Panc1 (cell line): ENCODE measurements around the gene YY1AP1.
"Not testable (repeated sequence)": the region's sequence is repeated elsewhere in the genome, so short reads cannot be mapped to it uniquely, and the experiment has no call there.

Experiments used
- CTCF ChIP-seq: fragments of 450-650 bp; IDR thresholded peaks from 2 replicates; pipeline ENCODE4 v1.5.1; 2017; ENCODE audit warnings: mild to moderate bottlenecking
- TCF7L2 ChIP-seq: IDR thresholded peaks from 2 replicates; pipeline ENCODE4 v1.6.1; 2011; ENCODE audit warnings: mild to moderate bottlenecking, low read depth, low read length, inconsistent platforms
- TF ChIP-seq, protein P1 (sequence below), 2 experiments: IDR thresholded peaks; 2 replicates each; pipeline ENCODE4 v1.6.1; 2011 to 2012; ENCODE audit warnings: low read depth in 2 of 2, control low read depth in 1 of 2, low read length in 1 of 2, mild to moderate bottlenecking in 1 of 2, moderate library complexity in 1 of 2; ENCODE audit not compliant: insufficient read depth in 1 of 2

DNA sequence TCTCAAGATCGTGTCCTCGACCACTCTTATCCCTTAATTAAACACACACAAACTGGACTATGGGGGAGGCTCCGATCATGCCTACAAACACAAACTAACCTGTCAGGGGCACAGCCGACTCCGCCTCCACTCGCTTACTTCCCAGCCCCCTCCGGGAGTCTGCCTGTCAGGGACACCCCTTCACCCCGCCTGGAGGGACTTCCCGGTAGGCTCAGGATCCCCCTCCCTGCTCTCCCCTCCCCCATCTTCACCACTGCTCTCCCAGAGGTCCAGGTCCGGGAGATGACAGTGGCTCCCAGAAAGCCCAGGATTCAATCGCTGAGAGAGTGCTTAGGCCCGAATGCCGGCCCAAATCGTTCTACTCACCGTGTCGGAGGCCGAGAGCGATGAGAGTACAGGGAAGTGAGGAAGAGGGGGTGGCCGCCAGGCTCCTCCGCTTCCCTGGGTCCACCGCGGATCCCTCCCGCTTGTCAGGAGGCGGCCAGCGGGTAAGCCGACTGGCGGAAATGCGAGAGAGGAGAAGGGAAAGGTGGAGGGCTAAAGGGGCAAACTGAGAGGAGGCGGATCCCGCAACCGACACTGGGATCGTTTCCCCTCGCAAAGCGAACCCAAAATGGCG, 760 bp downstream of the YY1AP1 start:
- TF ChIP-seq CTCF, TCF7L2: not testable (repeated sequence)
- TF ChIP-seq, protein P1, sequence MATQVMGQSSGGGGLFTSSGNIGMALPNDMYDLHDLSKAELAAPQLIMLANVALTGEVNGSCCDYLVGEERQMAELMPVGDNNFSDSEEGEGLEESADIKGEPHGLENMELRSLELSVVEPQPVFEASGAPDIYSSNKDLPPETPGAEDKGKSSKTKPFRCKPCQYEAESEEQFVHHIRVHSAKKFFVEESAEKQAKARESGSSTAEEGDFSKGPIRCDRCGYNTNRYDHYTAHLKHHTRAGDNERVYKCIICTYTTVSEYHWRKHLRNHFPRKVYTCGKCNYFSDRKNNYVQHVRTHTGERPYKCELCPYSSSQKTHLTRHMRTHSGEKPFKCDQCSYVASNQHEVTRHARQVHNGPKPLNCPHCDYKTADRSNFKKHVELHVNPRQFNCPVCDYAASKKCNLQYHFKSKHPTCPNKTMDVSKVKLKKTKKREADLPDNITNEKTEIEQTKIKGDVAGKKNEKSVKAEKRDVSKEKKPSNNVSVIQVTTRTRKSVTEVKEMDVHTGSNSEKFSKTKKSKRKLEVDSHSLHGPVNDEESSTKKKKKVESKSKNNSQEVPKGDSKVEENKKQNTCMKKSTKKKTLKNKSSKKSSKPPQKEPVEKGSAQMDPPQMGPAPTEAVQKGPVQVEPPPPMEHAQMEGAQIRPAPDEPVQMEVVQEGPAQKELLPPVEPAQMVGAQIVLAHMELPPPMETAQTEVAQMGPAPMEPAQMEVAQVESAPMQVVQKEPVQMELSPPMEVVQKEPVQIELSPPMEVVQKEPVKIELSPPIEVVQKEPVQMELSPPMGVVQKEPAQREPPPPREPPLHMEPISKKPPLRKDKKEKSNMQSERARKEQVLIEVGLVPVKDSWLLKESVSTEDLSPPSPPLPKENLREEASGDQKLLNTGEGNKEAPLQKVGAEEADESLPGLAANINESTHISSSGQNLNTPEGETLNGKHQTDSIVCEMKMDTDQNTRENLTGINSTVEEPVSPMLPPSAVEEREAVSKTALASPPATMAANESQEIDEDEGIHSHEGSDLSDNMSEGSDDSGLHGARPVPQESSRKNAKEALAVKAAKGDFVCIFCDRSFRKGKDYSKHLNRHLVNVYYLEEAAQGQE (IDR thresholded peaks at IDR 0.05; ENCODE audit: insufficient read depth in 1 of 2, low read depth in 2 of 2, low read length in 1 of 2): not testable (repeated sequence)
